ENCODE data around the gene FYCO1. TPM values are rescaled to one million over a fixed set of nuclear protein-coding genes. Genes with fewer than 3 reads are reported as not detected.
"Not testable (repeated sequence)": the region's sequence is repeated elsewhere in the genome, so short reads cannot be mapped to it uniquely, and the experiment has no call there.

Gene FYCO1
- total and polyA plus RNA-seq, 2 donors, result 26.6 to 58.9 TPM

DNA sequence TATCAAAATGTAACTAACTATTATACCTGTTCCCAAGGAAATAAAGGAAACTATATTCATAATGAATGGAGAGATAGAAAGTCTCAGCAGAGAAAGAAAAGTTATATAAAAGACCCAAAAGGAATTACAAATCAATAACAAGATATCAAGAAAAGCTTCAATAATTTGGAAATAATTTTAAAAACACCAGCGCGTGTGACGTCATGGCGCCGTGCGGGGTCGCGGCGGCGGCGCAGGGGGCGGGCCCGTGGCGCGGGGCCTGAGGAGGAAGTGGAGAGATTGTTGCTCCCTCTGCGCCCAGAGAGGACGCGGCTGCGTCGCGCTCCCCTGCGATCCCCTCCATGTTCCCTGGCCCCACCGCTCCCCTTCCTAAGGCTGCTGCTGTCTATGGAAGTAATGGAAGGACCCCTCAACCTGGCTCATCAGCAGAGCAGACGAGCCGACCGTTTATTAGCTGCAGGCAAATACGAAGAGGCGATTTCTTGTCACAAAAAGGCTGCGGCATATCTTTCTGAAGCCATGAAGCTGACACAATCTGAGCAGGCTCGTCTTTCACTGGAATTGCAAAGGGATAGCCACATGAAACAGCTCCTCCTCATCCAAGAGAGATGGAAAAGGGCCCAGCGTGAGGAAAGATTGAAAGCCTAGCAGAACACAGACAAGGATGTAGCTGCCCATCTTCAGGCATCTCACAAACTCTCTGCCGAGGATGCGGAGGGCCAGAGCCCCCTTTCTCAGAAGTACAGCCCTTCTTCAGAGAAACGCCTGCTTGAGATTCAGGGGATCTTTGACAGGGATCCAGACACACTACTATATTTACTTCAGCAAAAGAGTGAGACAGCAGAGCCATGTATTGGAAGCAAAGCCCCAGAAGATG is 27.5 kb upstream of the FYCO1 start:
- 90% methylated on average over 34 of the region's 34 CpGs for WGBS
- DNase-seq (ENCODE audit: extremely low spot score), result no peak
- Histone ChIP-seq H3K36me3 (ENCODE audit: insufficient read depth) (no peaks in the 10 kb centered on the region), H3K27ac (ENCODE audit: low read depth) (no peak overlapping the region), H3K4me1 (ENCODE audit: insufficient read depth) (no peaks in the 10 kb centered on the region), H3K4me3 (ENCODE audit: low read depth, low read length) (no peak overlapping the region)

GRCh38 chr3:46021516-46021915 is 25.9 kb upstream of the FYCO1 start:
- no peak overlapping the region for H3K4me3 ChIP-seq (ENCODE audit: low read depth, low read length)
- no peaks in the 10 kb centered on the region for H3K4me1 ChIP-seq (ENCODE audit: insufficient read depth)
- no peak overlapping the region for H3K27ac ChIP-seq (ENCODE audit: low read depth)
- DNase-seq (ENCODE audit: extremely low spot score), result no peak
- no peaks in the 10 kb centered on the region for H3K36me3 ChIP-seq (ENCODE audit: insufficient read depth)
- 98% methylated on average over 8 of the region's 8 CpGs for WGBS

- Histone ChIP-seq H3K36me3 (ENCODE audit: insufficient read depth) (no peaks in the 10 kb centered on the region), H3K4me1 (ENCODE audit: insufficient read depth) (no peaks in the 10 kb centered on the region), H3K27ac (ENCODE audit: low read depth) (no peak overlapping the region), H3K4me3 (ENCODE audit: low read depth, low read length) (no peak overlapping the region)
- DNase-seq (ENCODE audit: extremely low spot score), result no peak
- 96% methylated on average over 37 of the region's 37 CpGs for WGBS
Measured at GRCh38 chr3:46020766-46021510, 25.3 kb upstream of the FYCO1 start.

DNA sequence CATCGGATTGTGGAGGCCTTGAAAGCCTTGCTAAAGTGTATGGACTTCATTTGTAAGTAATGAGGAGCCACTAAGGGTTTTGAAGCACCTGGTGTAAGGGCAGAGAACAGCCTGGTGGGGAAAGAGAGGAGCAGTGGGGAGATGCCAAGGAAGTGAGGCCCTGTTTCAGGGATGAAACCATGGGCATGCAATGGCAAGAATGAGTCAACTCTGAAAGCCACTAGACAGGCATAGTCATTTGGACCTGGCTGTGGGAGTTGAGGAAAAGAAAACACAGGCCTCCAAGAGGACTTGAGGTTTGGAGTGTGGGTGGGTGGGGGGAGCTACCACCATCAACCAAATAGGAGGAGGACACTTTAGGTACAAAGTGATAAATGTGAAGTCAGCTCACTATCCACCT is 24.1 kb upstream of the FYCO1 start:
- Histone ChIP-seq H3K4me1 (ENCODE audit: insufficient read depth) (no peaks in the 10 kb centered on the region), H3K36me3 (ENCODE audit: insufficient read depth) (no peaks in the 10 kb centered on the region), H3K27ac (ENCODE audit: low read depth) (no peak overlapping the region), H3K4me3 (ENCODE audit: low read depth, low read length) (no peak overlapping the region)
- 88% methylated on average over 1 of the region's 1 CpG for WGBS
- DNase-seq (ENCODE audit: extremely low spot score), result no peak

DNA sequence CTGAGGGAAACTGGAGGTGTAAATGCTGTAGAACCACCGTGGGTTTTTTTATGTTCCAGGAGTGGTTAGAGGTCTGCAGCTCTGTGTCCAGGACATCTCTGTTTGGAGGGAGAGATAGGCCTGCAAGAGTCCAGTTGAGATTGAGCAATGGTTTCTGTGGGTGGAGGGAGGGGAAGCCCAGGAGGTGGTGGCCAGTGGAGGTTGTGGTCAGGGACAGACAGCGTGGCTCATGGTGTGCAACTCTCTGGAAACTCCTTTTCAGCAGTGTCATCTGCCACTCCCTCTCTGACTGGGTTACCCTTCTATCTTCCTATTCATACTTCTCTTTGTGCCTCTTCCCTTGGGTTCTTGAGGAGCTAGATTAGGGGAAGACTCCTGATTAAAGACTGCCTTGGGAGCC is 22.1 kb upstream of the FYCO1 start:
- no peaks in the 10 kb centered on the region for H3K4me1 ChIP-seq (ENCODE audit: insufficient read depth)
- no peak overlapping the region for H3K4me3 ChIP-seq (ENCODE audit: low read depth, low read length)
- no peak overlapping the region for H3K27ac ChIP-seq (ENCODE audit: low read depth)
- DNase-seq (ENCODE audit: extremely low spot score), result no peak
- no peaks in the 10 kb centered on the region for H3K36me3 ChIP-seq (ENCODE audit: insufficient read depth)
- 70% methylated on average over 2 of the region's 2 CpGs for WGBS

DNA sequence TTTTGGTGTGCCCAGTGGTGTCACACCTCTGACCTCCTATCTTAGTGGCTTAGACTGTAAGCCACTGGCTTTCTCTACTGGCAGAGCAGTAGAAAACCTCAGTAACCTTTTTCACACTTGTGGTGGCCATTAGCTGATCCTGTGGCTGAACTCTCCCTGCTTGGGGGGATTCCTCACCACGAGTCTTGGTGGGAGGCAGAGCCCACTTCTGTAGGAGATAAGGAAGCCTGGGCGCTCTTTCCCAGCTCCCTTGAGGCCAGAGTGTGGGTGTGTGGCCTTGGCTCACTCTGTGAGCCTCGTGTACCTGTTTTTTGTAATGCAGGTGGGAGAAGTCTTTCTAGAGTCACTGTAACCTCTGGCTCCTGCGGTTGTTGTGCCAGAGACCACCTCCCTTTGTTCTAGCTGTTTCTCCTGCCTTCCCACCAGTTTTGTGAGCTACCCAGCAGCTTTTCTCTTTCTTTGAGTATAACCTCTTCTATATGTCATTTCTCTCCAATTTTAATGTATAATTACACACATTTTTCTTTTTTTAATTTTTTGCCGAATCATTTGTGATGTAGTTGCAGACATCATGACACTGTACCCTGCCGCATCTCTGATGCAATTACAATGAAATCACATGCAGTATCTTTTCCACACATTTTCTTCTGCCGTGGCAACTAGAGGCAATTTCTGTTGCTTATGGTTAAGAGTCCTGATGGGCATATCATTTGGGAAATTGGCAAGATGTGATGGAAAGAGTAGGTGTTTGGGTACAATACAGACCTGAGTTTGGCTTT is 17.9 kb upstream of the FYCO1 start:
- WGBS, result 79% methylated on average over 7 of the region's 7 CpGs
- no peak for DNase-seq (ENCODE audit: extremely low spot score)
- Histone ChIP-seq H3K27ac (ENCODE audit: low read depth) (no peak overlapping the region), H3K4me1 (ENCODE audit: insufficient read depth) (no peaks in the 10 kb centered on the region), H3K4me3 (ENCODE audit: low read depth, low read length) (no peak overlapping the region), H3K36me3 (ENCODE audit: insufficient read depth) (no peaks in the 10 kb centered on the region)

DNA sequence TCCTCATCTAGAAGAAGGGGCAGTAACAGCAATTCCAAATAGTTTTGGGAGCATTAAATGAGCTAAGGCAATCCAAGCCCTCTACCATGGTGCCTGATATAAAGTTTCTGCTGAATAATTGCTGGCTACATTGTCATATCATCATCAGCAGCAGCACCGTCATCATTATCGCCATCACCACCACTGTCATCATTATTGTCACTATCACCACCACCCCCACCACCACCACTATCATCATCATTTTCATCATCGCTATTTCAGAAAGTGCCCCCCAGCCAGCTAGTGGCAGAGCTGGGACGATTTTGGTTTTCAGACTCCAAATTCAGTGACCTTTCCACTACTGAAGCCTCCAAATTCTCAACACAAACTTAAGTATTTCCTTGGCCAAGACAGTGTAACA is 16.6 kb upstream of the FYCO1 start:
- H3K4me1 ChIP-seq (ENCODE audit: insufficient read depth), result no peaks in the 10 kb centered on the region
- H3K36me3 ChIP-seq (ENCODE audit: insufficient read depth), result no peaks in the 10 kb centered on the region
- no peak overlapping the region for H3K4me3 ChIP-seq (ENCODE audit: low read depth, low read length)
- H3K27ac ChIP-seq (ENCODE audit: low read depth), result no peak overlapping the region
- WGBS, result 85% methylated on average over 4 of the region's 4 CpGs
- no peak for DNase-seq (ENCODE audit: extremely low spot score)

DNA sequence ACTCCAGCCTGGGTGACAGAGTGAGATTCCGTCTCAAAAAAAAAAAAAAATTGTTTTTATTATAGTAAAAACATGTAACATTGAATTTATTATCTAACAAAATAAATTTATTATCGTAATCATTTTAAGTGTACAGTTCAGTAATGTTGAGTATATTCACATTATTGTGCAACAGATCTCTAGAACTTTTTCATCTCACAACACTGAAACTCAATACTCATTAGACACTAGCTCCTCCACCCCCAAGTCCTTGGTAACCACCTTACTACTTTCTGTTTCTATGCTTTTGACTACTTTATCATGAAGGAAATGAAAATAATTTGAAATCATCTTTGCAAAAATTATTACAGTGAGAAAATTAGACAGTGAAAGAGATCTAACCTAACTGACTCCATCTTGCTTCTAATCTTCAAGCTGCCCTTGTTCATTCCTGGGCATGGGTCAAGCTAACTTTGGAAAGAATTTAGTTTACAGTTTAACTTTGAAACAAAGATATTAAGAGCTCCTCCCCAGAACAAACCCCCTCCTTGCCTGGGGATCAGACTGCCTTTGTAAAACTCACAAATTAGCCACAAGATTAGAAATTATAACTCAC is 15.0 kb upstream of the FYCO1 start:
- H3K4me1 ChIP-seq (ENCODE audit: insufficient read depth), result no peaks in the 10 kb centered on the region
- DNase-seq (ENCODE audit: extremely low spot score), result no peak
- no peak overlapping the region for H3K27ac ChIP-seq (ENCODE audit: low read depth)
- WGBS, result 96% methylated on average over 2 of the region's 2 CpGs
- H3K36me3 ChIP-seq (ENCODE audit: insufficient read depth), result no peaks in the 10 kb centered on the region
- H3K4me3 ChIP-seq (ENCODE audit: low read depth, low read length), result no peak overlapping the region

DNA sequence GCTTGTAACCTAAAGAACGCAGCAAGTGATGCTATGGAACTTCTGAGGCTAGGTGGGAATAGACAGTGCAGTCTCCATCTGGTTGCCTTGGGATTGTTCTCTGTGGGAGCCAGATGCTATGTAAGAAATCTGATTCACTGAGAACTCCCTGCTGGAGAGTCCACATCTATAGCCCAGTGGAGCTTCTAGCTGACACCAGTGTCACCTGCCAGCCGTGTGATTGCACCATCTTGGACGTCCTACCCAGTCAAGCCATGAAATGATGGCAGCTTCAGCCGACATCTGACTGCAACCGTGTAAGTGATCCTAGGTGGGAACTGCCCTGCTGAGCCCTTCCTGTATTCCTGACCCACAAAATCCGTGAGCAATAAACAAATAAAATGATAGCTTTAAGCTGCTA is 12.4 kb upstream of the FYCO1 start:
- Histone ChIP-seq H3K36me3 (ENCODE audit: insufficient read depth) (no peaks in the 10 kb centered on the region), H3K4me1 (ENCODE audit: insufficient read depth) (no peaks in the 10 kb centered on the region), H3K27ac (ENCODE audit: low read depth) (no peak overlapping the region), H3K4me3 (ENCODE audit: low read depth, low read length) (no peak overlapping the region)
- no peak for DNase-seq (ENCODE audit: extremely low spot score)
- WGBS, result 62% methylated on average over 6 of the region's 6 CpGs

- DNase-seq (ENCODE audit: extremely low spot score), result no peak
- Histone ChIP-seq H3K4me1 (ENCODE audit: insufficient read depth) (no peaks in the 10 kb centered on the region), H3K4me3 (ENCODE audit: low read depth, low read length) (no peak overlapping the region), H3K27ac (ENCODE audit: low read depth) (no peak overlapping the region), H3K36me3 (ENCODE audit: insufficient read depth) (no peaks in the 10 kb centered on the region)
Measured at GRCh38 chr3:46007280-46007679, 11.7 kb upstream of the FYCO1 start.

DNA sequence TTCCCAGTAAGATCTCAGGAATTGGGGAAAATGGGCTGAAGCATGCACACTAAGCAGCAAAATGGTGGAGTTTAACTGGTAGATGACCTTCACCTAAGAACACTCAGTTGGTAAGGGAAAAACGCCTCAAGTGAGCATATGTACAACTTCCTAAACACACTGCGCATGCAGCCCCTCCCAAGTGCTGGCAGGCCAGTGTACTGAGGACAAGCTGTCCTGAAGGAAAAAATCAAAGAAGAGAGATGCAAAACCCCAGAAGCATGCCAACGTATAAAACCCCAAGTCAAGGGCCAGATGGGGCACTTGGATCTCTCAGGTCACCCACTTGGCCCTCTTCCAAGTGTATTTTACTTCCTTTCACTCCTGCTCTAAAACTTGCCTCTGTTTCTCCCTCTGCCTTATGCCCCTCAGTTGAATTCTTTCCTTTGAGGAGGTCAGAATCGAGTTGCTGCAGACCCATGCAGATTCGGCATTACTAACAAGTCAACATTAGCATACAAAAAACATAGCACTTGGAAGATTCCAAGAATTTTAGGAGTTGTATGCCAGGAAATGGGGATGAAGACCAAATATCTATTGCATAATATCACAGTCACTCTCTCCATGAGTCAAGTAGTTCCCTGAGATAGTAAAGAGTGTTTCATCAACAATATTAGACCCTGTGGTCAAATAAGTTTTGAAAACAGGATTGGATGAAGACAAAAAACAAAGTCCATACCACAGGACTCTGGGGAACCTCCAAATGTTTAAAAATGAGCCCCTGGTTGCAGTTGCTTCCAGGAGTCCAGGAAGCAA is 10.8 kb upstream of the FYCO1 start:
- Histone ChIP-seq H3K27ac (ENCODE audit: low read depth) (no peak overlapping the region), H3K36me3 (ENCODE audit: insufficient read depth) (no peaks in the 10 kb centered on the region), H3K4me1 (ENCODE audit: insufficient read depth) (no peaks in the 10 kb centered on the region), H3K4me3 (ENCODE audit: low read depth, low read length) (no peak overlapping the region)
- DNase-seq (ENCODE audit: extremely low spot score), result no peak
- 46% methylated on average over 5 of the region's 5 CpGs for WGBS

GRCh38 chr3:46003706-46004105 is 8.1 kb upstream of the FYCO1 start:
- not testable (repeated sequence) for H3K27ac ChIP-seq (ENCODE audit: low read depth); DNase-seq (ENCODE audit: extremely low spot score); H3K36me3 ChIP-seq (ENCODE audit: insufficient read depth); H3K4me1 ChIP-seq (ENCODE audit: insufficient read depth); H3K4me3 ChIP-seq (ENCODE audit: low read depth, low read length)

DNA sequence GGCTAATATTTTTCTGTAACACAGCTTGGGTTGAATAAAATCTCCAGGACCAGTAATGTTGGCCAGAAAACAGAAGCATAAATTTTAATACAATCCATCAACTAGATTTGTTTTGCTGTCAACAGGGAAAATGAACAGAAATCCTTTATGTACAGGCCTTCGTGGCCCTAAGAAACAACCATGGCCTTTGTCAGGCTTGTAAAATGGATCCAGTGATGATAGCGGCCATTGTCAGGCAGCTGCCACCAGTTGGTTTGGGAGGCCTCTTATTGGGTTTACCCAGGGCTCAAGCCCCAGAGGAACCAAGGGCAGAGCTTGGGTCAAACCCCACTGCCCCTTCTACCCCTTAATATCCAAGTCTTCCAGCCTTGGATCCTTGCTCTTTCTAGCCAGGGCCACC is 5.6 kb upstream of the FYCO1 start:
- WGBS, result 90% methylated on average over 2 of the region's 2 CpGs
- no peak for DNase-seq (ENCODE audit: extremely low spot score)

More for the DNA sequence above, 5.6 kb upstream of the FYCO1 start:
- Histone ChIP-seq H3K27ac (ENCODE audit: low read depth) (no peak overlapping the region), H3K4me3 (ENCODE audit: low read depth, low read length) (no peak overlapping the region), H3K4me1 (ENCODE audit: insufficient read depth) (no peaks in the 10 kb centered on the region), H3K36me3 (ENCODE audit: insufficient read depth) (no peaks in the 10 kb centered on the region)
